ENCODE measurements around the gene SERTAD1. TPM values are rescaled to one million over a fixed set of nuclear protein-coding genes. Genes with fewer than 3 reads are reported as not detected.

SERTAD1 gene
- total RNA-seq, 2 experiments from 2014 or later, result 14.2 to 14.7 TPM

DNA sequence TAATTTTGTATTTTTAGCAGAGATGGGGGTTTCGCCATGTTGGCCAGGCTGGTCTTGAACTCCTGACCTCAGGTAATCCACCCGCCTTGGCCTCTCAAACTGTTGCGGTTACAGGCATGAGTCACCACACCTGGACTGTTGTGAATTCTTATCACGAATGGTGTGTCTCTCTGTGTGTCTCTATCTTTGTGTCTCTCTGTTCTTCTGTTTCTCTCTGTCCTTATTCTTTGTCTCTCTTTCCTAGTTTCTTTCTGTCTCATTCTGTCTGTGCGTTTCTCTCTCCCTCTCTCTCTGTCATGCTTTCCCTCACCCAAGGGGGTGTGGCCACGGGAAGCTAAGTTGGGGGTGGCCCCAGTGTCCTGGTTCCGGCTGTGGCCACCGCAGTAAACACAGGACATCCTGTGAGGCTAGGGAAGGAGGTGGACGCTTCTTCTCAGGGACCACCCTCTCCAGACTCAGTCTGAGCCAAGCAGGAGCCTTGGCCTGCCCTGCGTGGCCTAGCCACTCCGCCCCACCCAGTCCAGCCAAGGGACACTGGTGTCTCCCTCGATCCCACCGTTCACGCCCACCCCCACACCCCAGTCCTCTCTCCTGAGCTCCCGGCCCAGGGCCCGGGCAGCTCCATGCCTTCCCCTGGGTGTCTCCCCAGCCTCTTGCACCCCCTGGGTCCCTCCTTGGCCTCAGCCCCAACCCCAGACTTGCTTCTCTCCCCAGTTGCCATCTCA lies 8.7 kb downstream of the SERTAD1 start:
- ChIA-PET POLR2A (interaction anchor here (0.6 kb wide), 1 partner anchor 67 kb away, joined by 6 read pairs; no protein-coding TSS in a partner anchor), CTCF (interaction anchor here (0.6 to 1.3 kb wide), 2 partner anchors 14 to 209 kb away, joined by 3 read pairs; no protein-coding TSS in a partner anchor)

DNA sequence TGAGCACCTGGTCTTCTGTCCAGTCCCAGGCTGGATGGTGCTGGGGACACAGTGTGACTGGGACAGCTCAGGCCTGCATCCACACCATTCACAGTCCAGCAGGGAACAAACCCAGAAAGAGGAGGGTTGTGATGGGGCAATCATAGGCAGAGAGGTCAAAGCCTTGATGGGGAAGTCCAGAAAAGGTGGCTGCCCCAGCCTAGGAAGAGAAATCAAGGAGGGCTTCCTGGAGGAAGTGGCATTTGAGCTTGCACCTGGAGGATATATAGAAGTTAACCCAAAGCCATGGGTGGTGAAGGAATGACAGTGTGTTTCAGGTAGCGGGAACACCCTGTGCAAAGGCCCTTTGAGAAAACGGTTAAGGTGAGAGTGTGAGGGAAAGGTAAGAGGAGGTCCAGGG lies 10.0 kb downstream of the SERTAD1 start:
- POLR2A ChIA-PET, result interaction anchor here (0.5 kb wide), 1 partner anchor 223 kb away, joined by 7 read pairs; no protein-coding TSS in a partner anchor
- CTCF ChIA-PET, result interaction anchor here (0.8 kb wide), 1 partner anchor 111 kb away, joined by 3 read pairs; no protein-coding TSS in a partner anchor

DNA sequence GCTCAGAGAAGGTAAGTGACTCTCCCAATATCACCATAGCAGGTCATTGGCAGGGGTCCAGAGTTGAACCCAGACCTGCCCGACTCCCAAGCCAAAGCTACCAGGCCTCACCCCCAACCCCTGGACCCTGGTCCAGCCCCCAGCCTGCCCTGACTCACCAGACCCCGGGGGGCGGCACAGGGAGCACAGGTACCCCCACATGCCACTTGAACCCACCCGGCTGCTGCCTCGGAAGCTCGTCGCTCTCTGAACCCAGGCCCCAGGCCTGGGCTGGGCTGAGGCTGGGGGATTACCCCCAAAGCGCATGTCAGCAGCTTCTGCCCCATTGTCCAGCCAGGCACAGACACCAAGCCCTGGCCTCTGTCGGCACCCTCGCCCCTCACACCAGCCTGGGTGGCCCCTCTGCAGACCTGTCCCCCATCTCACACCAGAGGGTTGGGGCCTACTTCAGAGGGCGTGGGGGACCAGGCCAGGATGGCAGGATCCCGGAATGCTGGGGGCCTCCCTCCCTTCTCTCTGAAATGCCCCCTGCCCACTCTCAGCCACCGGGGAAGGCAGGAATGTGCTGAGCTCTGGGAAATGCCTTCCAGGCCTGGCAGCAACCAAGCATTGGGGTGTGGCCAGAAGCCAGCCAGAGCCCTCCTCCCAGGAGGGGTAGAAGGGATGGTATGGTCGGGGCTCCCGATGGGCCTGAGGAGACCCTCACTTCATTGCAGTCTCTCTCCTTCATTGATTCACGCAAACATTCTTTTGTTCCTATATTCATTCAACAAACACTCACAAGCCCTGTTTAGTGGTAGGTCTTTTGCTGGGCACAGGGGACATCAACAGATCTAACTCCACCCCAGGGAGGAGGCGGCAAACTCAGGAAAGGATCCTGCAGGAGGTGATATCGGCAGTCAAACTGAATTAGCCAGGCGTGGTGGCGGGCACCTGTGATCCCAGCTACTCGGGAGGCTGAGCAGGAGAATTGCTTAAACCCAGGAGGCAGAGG lies 11.0 kb downstream of the SERTAD1 start:
- POLR2A ChIA-PET, result interaction anchor here (0.5 kb wide), 1 partner anchor 224 kb away, joined by 7 read pairs; no protein-coding TSS in a partner anchor
- CTCF ChIA-PET, result interaction anchor here (0.6 kb wide), 1 partner anchor 1077 kb away, joined by 4 read pairs; no protein-coding TSS in a partner anchor

DNA sequence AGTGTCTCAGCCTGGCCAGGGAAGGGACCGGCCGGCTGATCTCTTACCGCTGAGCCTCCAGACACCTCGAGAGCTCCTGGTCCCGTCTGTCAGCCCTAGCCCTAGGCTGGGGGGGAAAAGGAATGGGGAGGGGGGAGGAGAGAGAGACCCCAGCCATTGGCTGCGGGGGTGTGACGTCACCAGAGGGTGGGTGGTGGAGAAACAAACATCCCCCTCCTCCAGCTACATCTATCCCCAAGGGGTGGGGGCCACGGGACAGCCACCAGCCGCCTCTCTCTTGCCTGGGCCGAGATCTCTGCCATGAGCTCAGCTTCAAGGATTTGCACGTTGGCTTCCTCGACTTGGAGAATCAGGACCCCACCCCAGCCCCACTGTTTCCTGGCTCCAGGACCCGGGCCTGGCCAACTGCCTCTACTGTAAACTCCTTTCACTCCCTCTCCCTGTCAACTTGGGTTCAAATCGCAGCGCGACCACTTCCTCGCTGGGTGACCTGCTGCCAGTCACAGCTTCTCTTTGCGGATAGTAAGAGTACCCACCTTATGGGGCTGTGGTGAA lies 12.4 kb downstream of the SERTAD1 start, which contains the start of gene PRX:
Gene PRX, minus strand, starts transcription at position 88 of the 555 bp plus-strand sequence. CDS start 5,446 bp downstream, outside the sequence.
- ChIA-PET POLR2A (no interaction called here), CTCF (no interaction called here)

DNA sequence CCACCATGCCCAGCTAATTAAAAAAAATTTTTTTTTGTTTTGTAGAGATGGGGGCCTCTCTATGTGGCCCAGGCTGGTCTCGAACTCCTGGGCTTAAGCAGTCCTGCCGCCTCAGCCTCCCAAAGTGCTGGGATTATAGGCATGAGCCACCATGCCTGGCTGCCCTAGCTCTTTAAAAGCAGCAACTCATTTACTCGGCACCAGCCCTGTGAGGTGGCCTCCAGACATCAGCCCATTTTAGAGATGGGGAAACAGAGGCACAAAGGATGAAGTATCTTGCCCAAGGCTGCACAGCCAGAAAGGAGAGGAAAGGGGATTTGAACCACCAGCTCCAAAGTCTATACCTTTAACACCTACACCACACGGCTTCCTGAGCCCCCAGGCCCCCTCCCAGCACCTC lies 12.9 kb downstream of the SERTAD1 start:
- ChIA-PET POLR2A (interaction anchor here (0.6 kb wide), 1 partner anchor 262 kb away, joined by 4 read pairs; no protein-coding TSS in a partner anchor), CTCF (interaction anchor here (2.7 kb wide), 1 partner anchor 7 kb away, joined by 16 read pairs; no protein-coding TSS in a partner anchor)

DNA sequence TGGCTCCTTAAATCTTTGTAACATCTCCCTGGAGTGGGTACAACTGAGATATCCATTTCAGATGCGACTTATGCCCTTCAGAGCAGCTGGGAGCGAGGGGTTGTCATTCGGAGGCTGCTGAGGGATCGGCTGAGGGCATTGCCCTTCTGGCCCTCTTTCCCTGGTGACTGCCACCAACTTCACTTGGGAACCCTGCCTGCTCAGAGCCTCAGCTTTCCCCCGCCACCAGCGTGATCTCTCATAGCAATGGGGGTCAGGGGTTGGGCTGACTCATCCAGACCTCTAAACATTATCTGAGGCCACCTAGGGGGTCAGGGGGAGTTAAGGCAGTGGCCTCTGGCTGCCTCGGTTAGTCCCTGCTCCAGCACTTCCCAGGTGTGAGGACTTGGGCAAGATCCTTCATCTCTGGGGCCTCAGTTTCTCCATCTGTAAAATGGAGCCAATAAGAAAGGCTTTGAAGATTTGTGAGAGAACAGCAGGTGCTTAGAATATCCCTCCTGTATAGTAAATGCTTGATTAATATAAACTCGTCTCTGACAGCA lies 13.8 kb downstream of the SERTAD1 start:
- CTCF ChIA-PET, result interaction anchor here (2.7 kb wide), 1 partner anchor 8 kb away, joined by 16 read pairs; no protein-coding TSS in a partner anchor
- POLR2A ChIA-PET, result no interaction called here

DNA sequence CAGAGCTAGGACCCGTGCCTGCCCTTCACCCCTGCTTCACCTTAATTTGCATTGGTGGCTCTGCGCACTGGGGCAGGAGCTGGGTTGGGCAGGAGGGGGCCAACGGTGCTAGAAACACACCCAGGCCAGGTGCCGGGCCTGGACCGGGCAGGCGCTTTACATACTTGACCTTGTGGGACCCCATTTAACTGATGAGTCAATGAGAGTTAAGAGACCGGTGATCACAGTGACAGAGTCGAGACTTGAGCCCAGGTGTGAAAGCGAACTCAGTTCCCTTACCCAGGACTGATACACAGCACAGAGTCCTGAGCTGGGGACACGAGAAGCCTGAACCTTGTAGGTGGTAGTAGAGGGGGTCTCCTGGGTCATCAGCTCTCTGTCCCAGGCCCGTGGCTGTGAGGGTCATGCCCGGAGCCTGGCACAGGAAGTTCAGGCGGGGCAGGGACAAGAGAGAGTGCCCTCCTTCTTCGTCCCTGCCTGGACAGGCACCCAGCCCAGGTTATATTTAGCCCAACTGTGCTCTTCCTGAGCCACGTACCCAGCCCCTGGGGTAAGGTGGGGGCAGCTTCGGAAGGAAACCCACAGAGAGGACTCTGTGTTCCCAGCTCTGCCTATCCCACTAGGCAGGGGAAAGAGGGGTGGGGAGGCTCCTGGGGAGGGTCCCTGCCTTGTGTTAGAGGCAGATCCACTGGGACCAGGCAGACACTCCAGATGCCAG lies 14.5 kb downstream of the SERTAD1 start:
- ChIA-PET POLR2A (no interaction called here), CTCF (interaction anchor here (1.2 to 2.7 kb wide), 2 partner anchors 9 to 188 kb away, joined by 4 to 16 read pairs; no protein-coding TSS in a partner anchor)

DNA sequence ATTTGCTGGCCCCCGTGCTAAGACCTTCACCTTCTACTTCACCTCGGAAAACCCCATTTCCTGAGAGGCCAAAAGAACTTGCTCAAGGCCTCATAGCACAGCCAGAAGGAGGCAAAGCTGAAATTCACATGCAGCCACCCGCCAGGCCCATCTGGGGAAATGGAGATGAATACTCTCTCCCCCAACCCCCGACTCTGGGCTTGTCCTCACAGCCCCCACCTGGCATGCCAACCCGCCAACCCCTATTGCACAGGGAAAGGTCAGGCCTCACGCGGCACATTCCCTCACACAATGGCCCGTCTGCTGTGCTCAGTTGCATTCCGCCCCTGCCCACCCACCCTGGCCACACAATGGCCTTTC lies 15.8 kb downstream of the SERTAD1 start:
- ChIA-PET POLR2A (no interaction called here), CTCF (interaction anchor here (1.2 kb wide), 1 partner anchor 189 kb away, joined by 4 read pairs; no protein-coding TSS in a partner anchor)

DNA sequence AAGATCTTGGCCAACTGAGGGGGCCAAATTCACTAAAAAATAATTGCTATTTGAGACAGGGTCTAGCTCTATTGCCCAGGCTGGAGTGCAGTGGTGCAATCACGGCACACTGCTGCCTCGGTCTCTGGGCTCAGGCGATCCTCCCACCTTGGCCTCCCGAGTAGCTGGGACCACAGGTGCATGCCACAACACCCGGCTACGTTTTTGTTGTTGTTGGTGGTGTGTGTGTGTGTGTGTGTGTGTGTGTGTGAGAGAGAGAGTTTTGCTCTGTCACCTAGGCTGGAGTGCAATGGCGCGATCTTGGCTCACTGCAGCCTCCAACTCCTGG lies 17.2 kb downstream of the SERTAD1 start:
- ChIA-PET POLR2A (interaction anchor here (0.6 kb wide), 1 partner anchor 212 kb away, joined by 3 read pairs; no protein-coding TSS in a partner anchor), CTCF (interaction anchor here (0.9 kb wide), 1 partner anchor 23 kb away, joined by 3 read pairs; no protein-coding TSS in a partner anchor)

DNA sequence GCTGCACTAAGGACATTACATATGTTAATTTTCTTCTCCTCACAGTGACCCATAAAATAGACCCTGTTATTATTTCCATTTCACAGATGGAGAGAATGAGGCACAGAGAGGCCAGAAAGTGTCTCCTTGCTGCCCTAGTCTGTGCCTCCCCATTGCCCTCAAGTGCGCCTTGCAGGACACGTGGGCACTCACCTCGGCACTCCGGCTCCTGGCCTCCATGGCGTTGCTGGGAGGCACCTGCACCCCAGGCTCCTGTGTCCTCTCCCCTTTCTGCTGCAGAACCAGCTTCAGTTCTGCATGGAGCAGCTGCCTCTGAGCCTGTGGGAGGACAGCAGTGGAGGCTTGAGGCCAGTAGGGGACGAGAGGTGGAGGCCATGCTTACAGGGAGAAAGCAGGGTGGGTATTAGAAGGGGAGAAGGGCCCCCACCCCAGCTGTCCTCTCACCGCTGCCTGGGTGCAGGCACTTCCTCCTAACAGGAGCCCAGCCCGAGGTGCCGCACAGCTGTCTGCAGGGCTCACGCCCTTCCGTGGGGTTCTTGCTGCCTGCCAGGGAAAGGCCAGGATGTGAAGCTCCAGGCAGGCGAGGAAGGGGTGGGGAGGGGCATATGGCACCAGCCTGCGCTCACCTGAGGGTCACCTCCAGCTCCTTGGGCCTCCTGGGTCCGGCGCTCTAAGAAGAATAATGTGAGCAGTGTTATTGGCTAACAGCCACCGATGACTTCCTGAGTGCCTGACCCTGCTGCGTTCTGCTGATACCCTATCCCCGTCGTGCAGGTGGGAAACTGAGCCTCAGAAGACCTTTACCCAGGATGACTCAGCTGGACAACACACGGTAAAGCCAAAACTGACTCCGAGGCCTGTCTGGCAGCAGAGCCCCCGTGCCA lies 17.8 kb downstream of the SERTAD1 start:
- ChIA-PET POLR2A (interaction anchor here (0.6 kb wide), 1 partner anchor 213 kb away, joined by 3 read pairs; no protein-coding TSS in a partner anchor), CTCF (interaction anchor here (0.9 to 2.8 kb wide), 3 partner anchors 13 to 103 kb away, joined by 3 to 12 read pairs (median 4); no protein-coding TSS in a partner anchor)

DNA sequence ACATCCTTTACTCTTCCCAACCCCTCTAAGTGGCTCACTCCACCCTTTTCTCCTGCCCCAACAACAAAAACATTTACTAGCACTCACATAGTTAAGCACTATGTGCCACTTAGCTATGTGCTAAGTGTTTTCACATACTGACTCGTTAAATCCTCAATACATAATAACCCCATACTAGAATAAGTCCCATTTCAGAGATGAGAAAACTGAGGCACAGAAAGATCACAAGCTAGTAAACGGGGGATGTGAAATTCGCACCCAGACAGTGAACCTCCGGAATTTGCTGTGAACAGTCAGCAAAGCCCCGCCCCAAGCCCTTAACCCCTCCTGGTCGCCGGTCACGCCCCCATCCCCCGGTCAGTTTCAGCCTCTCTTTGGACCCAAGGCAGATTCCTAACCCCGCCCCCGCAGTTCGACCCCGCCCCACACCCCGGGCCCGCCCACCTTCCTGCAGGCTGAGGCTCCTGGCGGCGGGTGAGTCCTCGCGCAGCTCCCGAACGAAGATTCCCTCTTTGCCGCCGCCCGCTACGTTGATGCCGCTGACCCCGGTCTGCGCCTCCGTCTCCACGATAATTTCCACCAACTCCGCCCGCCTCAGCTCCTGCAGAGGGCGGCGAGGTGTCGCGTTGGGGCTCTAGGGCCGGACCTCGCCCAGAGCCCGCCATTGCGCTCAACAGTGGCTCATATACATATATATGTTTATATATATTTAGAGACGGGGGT lies 22.4 kb downstream of the SERTAD1 start:
- POLR2A ChIA-PET, result interaction anchor here (0.5 to 1.0 kb wide), 4 partner anchors 40 to 1436 kb away, joined by 3 to 6 read pairs (median 3); partner anchors contain the start of gene SERTAD3
- CTCF ChIA-PET, result interaction anchor here (0.7 to 3.5 kb wide), 7 partner anchors 13 to 288 kb away, joined by 3 to 18 read pairs (median 3); partner anchors contain the start of gene SERTAD1

DNA sequence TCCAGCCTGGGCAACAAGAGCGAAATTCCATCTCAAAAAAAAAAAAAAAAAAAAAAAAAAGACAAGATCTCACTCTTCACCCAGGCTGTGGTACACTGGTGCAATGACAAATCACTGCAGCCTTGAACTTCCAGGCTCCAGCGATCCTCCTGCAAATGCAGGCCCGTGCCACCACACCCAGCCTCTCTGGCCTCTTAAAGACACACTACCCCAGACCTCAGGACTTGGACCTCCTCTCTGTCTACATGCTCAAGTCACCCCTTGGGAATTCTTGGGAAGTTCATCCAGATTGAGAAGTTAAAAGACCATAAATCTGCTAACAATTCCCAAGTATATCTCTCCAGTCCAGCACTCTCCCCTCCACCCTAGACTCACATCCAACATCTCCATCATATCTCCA lies 25.2 kb downstream of the SERTAD1 start:
- CTCF ChIA-PET, result no interaction called here
- POLR2A ChIA-PET, result interaction anchor here (0.7 kb wide), 1 partner anchor 20 kb away, joined by 12 read pairs; no protein-coding TSS in a partner anchor

DNA sequence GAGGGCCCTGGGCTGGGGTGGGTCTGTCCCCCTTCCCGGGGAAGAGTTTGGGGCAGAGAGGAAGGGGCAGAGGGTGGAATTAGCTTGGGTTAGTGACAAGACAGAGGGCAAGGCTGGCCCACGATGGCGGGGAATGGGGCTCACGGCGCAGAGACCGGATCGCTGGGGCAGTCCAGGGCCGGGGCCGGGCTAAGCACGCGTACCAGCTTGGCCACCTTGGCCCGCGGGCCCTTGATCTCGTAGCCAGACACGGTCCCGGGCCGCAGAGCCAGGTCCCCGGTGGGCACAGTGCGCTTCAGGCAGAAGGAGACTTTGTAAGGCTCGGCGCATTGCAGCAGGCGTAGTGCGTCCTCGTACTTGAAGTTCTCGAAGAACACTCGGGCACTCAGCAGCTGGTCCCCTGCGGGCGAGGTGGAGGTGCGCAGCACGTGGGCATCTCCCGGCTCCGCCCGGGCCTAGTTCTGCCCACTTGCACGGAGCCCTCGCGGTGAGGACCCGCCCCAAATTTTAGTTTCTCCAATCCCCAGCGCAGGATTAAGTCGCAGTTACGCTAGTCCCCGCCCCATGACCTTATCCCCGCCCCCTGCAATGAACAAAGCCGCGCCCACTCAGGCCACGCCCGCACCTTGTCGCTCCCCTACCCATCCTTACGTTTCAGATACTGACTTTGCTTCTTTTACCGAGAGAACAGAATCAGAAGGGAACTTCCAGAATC lies 27.2 kb downstream of the SERTAD1 start:
- CTCF ChIA-PET, result no interaction called here

DNA sequence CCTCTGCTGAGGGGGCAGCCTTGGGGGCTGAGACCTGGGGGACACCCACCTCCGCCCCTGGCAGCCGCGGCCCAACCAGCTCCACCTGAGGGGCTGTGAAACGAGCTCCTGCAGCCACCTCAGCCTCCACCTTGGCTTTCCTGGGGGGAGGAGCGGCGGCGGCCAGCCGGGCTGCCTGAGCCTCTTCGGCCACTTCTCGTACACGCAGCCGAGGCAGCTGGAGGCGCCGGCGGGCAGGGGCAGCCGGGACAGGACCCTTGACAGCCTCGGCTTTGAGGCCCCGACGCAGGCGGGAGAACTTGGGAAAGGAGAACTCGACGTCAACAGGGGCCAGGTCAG lies 28.3 kb downstream of the SERTAD1 start:
- POLR2A ChIA-PET, result no interaction called here
- CTCF ChIA-PET, result no interaction called here

More for the DNA sequence above, 27.2 kb downstream of the SERTAD1 start:
- POLR2A ChIA-PET, result no interaction called here

DNA sequence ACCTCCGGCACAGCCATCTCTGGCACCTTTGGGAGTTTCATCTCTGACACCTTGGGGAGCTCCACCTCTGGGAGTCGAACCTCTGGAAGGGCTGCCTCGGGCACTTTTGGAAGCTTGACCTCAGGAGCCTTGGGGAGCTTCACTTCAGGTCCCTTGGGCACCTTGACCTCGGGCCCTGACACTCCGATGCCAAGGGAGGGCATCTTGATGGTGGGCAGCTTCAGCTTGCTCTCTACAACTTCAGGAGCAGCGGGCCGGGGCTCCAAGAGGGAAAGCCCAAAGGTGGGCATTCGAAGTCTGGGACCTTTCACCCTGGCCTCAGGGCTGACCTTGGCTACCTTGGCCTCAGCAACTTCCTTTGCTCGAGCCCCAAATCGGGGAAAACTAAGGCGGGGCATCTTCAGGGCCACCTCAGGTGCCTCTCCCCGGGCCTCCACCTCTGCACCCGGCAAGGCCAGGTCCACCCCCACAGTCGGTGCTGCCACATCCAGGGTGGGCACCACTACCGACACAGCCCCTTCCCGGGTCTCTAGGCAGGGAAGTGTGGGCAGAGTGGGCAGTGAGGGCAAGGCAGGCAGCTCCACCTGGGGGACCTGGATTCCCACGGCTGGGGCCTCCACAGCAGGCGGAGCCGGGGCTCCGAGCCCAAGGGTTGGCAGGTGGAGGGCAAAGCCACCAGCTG lies 28.8 kb downstream of the SERTAD1 start:
- ChIA-PET POLR2A (no interaction called here), CTCF (interaction anchor here (0.5 kb wide), 1 partner anchor 155 kb away, joined by 4 read pairs; no protein-coding TSS in a partner anchor)

Measured in activated CD8-positive, alpha-beta memory T cell treated with anti-CD3 and anti-CD28 coated beads for 36 hours (primary cell).